HL-60/S4 treated with retinoic acid at 250 ng/mL for 4 days and 3 days (cell line): ENCODE measurements around the gene FAM184A.

Source experiments
- in situ Hi-C: fragments of 300-500 bp; cut with MboI; formaldehyde crosslinking; loops from 2 replicates; pipeline ENCODE4 v1.7.0; 2022; ENCODE audit warnings: low sequenced_read_pairs

FAM184A gene

DNA sequence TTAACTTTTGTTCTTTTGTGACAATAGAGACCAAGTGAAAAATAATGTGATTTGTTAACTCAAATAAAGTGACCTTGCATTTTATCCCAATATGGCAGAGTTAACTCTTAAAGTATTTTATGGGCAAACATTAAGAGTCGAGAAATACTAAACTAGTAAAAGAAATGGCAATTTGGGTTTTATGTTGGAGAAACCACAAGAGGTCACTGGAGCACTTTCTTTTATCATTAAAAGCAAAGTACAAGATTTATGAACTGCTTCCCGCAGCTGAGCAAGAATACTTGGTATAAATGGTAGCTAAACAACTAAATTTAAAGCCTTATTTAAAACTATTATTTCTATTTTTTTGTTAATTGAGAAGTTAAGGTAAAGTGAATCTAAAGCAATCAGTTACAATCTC is 110.0 kb downstream of the FAM184A start:
- in situ Hi-C loops, result no loop called here

DNA sequence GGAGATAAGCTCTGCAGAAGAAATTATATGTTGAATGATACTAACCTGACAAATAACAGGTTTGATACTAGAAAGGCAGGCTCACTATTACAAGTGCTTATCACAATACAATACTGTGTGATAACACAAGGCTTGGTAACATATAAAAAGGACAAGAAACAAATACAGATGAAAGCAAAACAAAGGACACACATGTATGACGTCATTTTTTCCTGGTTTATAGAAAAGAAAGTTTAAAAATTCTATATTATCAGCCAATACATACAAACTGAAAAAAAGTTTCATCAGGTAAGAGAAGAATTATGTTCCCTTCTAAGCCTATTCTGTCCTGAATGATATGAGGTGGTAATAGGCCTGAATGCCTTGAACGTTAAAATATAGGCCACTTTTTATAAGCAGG is 111.2 kb downstream of the FAM184A start:
- in situ Hi-C loops, result no loop called here

DNA sequence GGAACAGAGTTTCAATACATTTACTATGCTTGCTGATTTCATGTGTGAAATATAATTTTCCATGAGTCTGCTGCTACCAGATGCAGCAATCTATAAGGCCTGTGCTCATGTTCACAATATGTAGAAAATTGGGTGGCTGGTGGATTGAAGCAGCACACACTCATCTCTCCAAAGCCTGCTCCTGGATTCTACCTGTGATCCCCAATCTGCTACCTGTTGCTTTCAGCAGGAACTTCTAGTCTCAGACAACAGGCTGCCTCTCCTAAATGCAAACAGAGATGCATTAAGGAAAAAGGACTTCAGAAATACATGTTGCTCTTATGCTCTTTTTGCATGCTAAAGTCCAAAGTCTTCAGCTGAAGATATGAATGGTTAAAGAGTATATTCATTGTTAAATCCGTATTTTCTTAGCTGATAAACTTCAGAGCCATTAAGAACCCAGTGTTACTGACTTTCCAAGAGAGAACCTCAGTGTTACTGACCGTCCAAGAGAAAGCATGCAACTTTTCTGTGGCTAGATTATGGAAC is 112.6 kb downstream of the FAM184A start:
- in situ Hi-C loops, result no loop called here

- in situ Hi-C loops, result no loop called here
These were observed 113.1 kb downstream of the FAM184A start for GRCh38 chr6:118965371-118965770.

- in situ Hi-C loops, result no loop called here
These were observed 115.5 kb downstream of the FAM184A start for GRCh38 chr6:118963003-118963402.

GRCh38 chr6:118959903-118960302 is 118.6 kb downstream of the FAM184A start:
- in situ Hi-C loops, result no loop called here

DNA sequence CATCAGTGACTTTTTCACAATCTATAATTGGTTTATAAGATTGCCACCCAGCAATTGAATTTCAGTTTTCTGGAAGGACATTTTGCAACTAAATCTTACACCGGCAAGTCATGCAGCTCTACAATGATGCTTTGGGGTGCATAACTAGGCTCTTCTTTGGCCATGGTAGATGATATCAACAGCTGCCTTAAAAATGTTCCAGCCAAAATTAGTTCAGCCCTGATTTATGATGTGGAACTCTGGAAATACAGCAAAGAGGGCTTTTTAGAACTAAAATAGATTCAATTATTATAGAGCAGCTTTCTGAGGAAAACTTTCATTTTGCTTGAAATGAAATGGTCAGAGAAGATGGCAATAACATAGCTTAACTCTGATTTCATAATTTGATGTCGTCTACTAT is 125.1 kb downstream of the FAM184A start:
- in situ Hi-C loops, result no loop called here

DNA sequence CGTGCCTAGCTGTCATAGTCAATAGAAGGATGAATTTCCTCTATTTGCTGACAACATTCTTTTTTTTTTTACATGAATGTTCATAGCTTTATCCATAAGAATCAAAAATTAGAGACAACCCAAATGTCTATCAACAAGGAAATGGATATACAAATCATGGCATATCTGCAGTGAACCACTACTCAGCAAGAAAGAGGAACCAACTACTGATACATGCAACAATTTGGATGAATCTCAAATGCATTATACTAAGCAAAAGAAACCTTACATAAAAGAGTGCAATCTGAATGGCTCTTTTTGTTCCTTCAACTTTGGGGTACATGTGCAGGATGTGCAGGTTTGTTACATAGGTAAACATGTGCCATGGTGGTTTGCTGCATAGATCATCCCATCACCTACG is 125.8 kb downstream of the FAM184A start:
- in situ Hi-C loops, result no loop called here

DNA sequence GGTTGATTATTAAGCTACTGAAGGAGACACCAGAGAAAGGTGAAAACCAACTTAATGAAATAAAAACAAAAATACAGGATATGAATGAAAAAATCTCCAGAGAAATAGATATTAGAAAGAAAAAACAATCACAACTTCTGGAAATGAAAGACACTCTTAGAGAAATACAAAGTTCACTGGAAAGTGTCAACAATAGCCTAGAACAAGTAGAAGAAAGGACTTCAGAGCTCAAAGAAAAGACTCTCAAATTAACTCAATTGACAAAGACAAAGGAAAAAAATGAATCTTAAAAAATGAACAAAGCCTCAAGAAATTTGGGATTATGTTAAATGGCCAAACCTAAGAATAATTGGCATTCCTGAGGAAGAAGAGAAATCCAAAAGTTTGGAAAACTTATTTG is 133.2 kb downstream of the FAM184A start:
- in situ Hi-C loops, result no loop called here

GRCh38 chr6:118940770-118941169 is 137.7 kb downstream of the FAM184A start:
- in situ Hi-C loops, result no loop called here

DNA sequence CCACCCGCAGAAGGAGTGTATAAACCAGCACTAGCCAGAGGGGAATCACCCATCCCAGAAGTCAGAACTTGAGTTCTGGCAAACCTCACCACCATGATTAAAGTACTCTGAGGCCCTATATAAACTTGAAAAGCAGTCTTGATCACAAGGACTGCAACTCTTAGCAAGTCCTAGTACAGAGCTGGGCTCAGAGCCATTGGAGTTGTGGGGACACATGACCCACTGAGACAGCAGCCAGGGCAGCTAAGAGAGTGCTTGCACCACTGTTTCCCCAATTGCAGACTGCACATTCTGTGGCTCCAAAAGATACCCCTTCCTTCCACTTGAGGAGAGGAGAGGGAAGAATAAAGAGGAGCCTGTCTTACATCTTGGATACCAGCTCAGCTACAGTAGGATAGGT is 138.8 kb downstream of the FAM184A start:
- in situ Hi-C loops, result no loop called here

- in situ Hi-C loops, result no loop called here
These were observed 142.3 kb downstream of the FAM184A start for GRCh38 chr6:118935978-118936703.

- in situ Hi-C loops, result no loop called here
These were observed 143.2 kb downstream of the FAM184A start for GRCh38 chr6:118935331-118935668.

DNA sequence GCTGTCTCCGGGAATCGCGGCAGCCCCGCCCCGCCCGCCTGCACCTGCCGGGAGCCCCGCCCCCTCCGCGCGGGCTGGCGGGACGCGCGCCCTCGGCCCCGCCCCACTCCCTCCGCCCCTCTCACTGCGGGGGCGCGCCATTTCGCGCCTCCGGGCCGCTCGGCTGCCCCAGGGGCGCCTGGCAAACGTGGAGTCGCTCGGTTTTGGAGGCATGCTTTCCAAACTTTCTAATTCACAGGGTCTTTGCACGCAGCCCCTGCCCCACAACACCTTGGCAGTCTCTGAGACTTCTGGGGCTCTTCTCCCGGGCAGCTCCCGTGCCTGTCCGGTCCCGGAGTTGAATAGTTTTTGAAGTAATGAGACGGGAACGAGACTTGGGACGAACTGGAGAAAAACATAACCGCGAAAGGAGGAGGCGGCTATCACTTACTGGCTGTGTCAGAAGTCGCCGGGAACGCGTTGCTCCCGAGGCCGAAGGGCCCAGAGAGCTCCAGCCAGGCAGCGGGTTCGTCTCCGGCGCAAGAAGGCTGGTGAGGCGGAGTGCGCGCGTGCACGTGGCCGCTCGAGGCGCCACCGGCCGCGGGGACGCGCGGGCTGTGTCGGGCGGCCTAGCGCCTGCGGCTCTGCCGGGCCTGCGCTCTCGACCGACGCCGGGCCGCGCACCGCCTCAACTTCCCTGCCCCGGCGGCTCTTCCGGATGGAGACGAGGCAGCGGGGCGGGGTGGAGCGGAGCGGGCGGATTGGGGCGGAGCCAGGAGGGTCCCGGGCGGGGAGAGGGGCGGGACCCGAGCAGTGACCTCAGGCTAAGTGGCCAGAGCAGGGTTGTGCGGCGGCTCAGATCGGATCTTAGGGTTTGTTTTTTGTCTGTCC is 143.8 kb downstream of the FAM184A start, which contains the start of gene MCM9:
Gene MCM9, minus strand, starts transcription at position 699 of the 870 bp plus-strand sequence. CDS start 3,436 bp downstream, outside the sequence.
- in situ Hi-C loops, result no loop called here

GRCh38 chr6:118933855-118934460 is 144.5 kb downstream of the FAM184A start:
- in situ Hi-C loops, result no loop called here

DNA sequence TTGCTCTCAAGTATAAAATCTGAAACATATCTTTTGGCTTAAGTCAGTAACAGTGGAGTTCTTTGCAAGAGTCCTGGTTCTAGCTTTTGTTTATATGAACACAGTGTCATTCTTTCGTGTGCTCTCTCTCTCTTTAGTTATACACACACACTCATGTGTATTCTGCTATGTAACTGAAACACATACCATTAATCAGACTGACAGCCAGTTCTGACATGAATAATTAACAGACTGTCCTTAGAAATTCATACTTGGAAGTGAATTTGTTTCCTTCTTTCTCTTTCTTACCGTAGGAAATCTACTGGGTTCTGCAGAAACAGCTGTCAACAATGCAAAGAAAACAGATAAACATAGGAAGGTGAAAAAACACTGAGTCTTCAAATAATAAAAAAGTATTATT is 146.0 kb downstream of the FAM184A start:
- in situ Hi-C loops, result no loop called here

GRCh38 chr6:118931436-118931835 is 147.0 kb downstream of the FAM184A start:
- in situ Hi-C loops, result no loop called here

DNA sequence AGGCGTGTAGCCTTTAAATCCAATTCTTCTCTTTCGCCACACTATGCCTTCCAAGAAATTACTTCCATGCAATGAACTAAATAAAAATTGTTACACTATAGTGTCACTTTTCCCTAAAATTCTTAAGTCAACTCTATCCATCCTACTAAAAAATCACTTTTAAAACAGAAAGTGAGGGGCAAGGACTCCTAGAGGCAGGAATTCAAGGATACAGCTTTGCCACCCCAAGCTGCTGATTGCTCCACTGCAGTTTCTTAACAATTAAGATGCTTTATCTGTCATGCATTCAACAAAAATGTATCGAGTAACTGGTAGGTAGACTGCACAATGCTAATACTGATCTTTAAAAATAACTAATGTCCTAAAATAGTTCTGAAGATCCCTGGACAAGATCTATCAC is 147.8 kb downstream of the FAM184A start:
- in situ Hi-C loops, result no loop called here

DNA sequence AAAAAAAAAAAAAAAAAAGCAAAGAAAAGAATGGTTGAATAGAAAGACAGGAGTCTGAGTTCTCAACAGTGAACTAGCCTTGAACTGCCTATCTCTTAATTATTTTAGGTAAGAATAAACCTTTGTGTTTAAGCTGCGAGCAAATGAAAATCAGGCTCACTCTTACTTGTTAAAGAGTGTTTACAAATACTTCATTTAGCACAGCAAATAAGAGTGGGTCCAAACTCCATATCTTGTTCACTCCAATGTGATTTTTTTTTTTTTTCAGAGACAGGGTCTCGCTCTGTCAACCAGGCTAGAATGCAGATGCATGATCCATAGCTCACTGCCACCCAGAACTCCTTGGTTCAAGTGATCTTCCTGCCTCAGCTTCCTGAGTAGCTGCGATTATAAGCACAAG is 155.4 kb downstream of the FAM184A start:
- in situ Hi-C loops, result no loop called here

DNA sequence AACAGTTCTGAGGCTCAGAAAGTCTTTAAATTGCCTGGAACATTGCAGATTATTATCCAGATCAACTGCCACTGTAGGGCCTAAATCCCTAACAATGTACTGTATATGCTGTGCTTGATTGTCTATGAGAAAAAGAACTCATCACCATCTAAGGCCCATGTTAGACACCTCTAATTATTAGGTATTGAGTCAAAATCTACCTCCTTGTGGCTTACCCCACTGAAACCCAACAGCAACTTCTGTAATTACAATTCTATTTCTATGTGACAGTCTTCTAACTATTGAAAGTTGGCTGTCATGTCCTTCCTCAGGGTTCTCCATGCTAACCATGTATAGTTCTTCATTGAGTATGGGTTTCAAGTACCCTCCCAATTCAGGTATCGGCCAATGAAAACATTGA is 157.4 kb downstream of the FAM184A start:
- in situ Hi-C loops, result no loop called here

DNA sequence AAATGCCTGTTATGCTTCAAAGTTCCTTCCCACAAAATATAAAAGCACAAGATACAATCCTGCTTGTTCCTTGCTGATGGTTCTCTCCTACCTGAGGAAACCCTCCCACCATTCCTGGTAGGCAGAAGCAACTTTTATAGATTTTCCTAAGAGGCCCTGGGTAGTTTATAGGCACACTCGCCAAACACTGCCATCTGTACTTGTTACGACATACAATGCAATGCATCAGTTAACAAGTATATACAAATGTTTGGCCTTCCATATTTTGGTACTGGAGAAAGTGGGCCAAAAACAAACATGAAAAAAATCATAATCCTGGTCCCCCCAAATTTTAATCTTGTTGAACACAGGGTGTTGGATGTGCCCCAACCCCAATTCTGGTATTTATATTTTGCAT is 160.1 kb downstream of the FAM184A start:
- in situ Hi-C loops, result no loop called here
